ENCODE results near the gene ZBTB1.
"Not testable (repeated sequence)": the region's sequence is repeated elsewhere in the genome, so short reads cannot be mapped to it uniquely, and the experiment has no call there.

The ZBTB1 gene

GRCh38 chr14:64496764-64497163 is 7.8 kb upstream of the ZBTB1 start:
- DNase-seq (ENCODE audit: low spot score), result no peak

- DNase-seq (ENCODE audit: low spot score), result no peak
Observed at GRCh38 chr14:64500088-64500487, 4.5 kb upstream of the ZBTB1 start.

- DNase-seq (ENCODE audit: low spot score), result no peak
Observed at GRCh38 chr14:64501411-64502171, 3.0 kb upstream of the ZBTB1 start.

- no peak for DNase-seq (ENCODE audit: low spot score)
Observed at GRCh38 chr14:64502456-64502855, 2.1 kb upstream of the ZBTB1 start.

GRCh38 chr14:64502887-64503433 is 1.6 kb upstream of the ZBTB1 start:
- no peak for DNase-seq (ENCODE audit: low spot score)

- DNase-seq (ENCODE audit: low spot score), result peak; percentile 93
Observed at GRCh38 chr14:64503434-64504309, 898 bp upstream of the ZBTB1 start, which contains the start of gene ZBTB25. Gene ZBTB25 (minus strand): TSS chr14:64503838. CDS start chr14:64490533, 13,305 bp downstream.

- peak; percentile 94 for DNase-seq (ENCODE audit: low spot score)
Observed at GRCh38 chr14:64504897-64505794, 576 bp downstream of the ZBTB1 start.

GRCh38 chr14:64506721-64507120 is 2.2 kb downstream of the ZBTB1 start:
- no peak for DNase-seq (ENCODE audit: low spot score)

- DNase-seq (ENCODE audit: low spot score), result no peak
Observed at GRCh38 chr14:64507376-64508156, 3.0 kb downstream of the ZBTB1 start.

- DNase-seq (ENCODE audit: low spot score), result no peak
Observed at GRCh38 chr14:64508215-64508776, 3.7 kb downstream of the ZBTB1 start.

- no peak for DNase-seq (ENCODE audit: low spot score)
Observed at GRCh38 chr14:64509036-64509435, 4.5 kb downstream of the ZBTB1 start.

- peak; percentile 88 for DNase-seq (ENCODE audit: low spot score)
Observed at GRCh38 chr14:64510825-64511671, 6.5 kb downstream of the ZBTB1 start.

GRCh38 chr14:64513271-64513670 is 8.7 kb downstream of the ZBTB1 start:
- DNase-seq (ENCODE audit: low spot score), result no peak

- DNase-seq (ENCODE audit: low spot score), result no peak
Observed at GRCh38 chr14:64515053-64515452, 10.5 kb downstream of the ZBTB1 start.

- no peak for DNase-seq (ENCODE audit: low spot score)
Observed at GRCh38 chr14:64516969-64517368, 12.4 kb downstream of the ZBTB1 start.

GRCh38 chr14:64517667-64518066 is 13.1 kb downstream of the ZBTB1 start:
- not testable (repeated sequence) for DNase-seq (ENCODE audit: low spot score)

GRCh38 chr14:64518229-64518628 is 13.7 kb downstream of the ZBTB1 start:
- no peak for DNase-seq (ENCODE audit: low spot score)

GRCh38 chr14:64520699-64521098 is 16.1 kb downstream of the ZBTB1 start:
- DNase-seq (ENCODE audit: low spot score), result no peak

GRCh38 chr14:64522591-64523355 is 18.2 kb downstream of the ZBTB1 start:
- DNase-seq (ENCODE audit: low spot score), result no peak
